DOHH2 (cell line): ENCODE data around the gene GADD45G.

Experiments used
- CTCF ChIP-seq: fragments of 200-600 bp; sonication (generic); IDR thresholded peaks from one replicate; pipeline ENCODE4 v1.5.1; 2014; ENCODE audit warnings: antibody characterized with exemption, mild to moderate bottlenecking, low read depth, low read length; ENCODE audit not compliant: poor library complexity, severe bottlenecking
- EZH2phosphoT487 ChIP-seq: fragments of 200-600 bp; sonication (generic); IDR thresholded peaks from 2 replicates; pipeline ENCODE4 v1.6.1; 2017; ENCODE audit warnings: borderline replicate concordance, mild to moderate bottlenecking, antibody characterized with exemption, low read length, moderate library complexity, mixed read lengths

GRCh38 chr9:89555036-89555415 lies 49.8 kb upstream of the GADD45G start:
- TF ChIP-seq CTCF (no peak), EZH2phosphoT487 (no peak)
